HL-60 (cell line): ENCODE results near the gene APAF1.

Source experiments
- CTCF ChIP-seq: IDR thresholded peaks from one replicate; pipeline ENCODE4 v1.5.1; 2011; ENCODE audit warnings: low read length, control low read depth, inconsistent platforms; ENCODE audit not compliant: insufficient read depth
- GABPA ChIP-seq: IDR thresholded peaks from 2 replicates; pipeline ENCODE4 v1.6.1; 2012; ENCODE audit warnings: low read depth
- POLR2AphosphoS5 ChIP-seq: IDR thresholded peaks from 2 replicates; pipeline ENCODE4 v1.6.1; 2012; ENCODE audit warnings: low read depth

- TF ChIP-seq CTCF: no peak
- TF ChIP-seq POLR2AphosphoS5: no peak
- TF ChIP-seq GABPA: no peak
Observed at GRCh38 chr12:98767248-98767647, 122.2 kb downstream of the APAF1 start.
